ENCODE data around the gene COL27A1.

- TF ChIP-seq CTCF (IDR thresholded peaks at IDR 0.05) = no peak
- TF ChIP-seq POLR2A (IDR thresholded peaks at IDR 0.05) = no peak
These were observed 166.4 kb downstream of the COL27A1 start for GRCh38 chr9:114321759-114322158.

Measured in testis (tissue), 2 donors.